Activated naive CD4-positive, alpha-beta T cell treated with anti-CD3 and anti-CD28 coated beads, Interleukin-2, amount 50 U/mL, for 72 hours (primary cell): ENCODE data around the gene PALMD. TPM values are rescaled to one million over a fixed set of nuclear protein-coding genes. Genes with fewer than 3 reads are reported as not detected.

Experiments
- total RNA-seq, 2 donors: library from RNA; stranded (reverse); gene quantifications; one replicate each; pipeline ENCODE4 v1.2.3, GENCODE V29; 2022

The PALMD gene
- total RNA-seq, 2 donors from 2014 or later: not detected

Other genes starting within 250 kb of the PALMD start
- 1 to 10 TPM; 1.5 to 3.3 TPM for gene FRRS1, start 120.5 kb downstream of the PALMD start, total RNA-seq
- 10 to 100 TPM; 15.5 to 22.6 TPM for gene AGL, start 204.2 kb downstream of the PALMD start, total RNA-seq